Fibroblast of skin of right biceps (primary cell): ENCODE data around the gene MMS19.
"Not testable (repeated sequence)": the region's sequence is repeated elsewhere in the genome, so short reads cannot be mapped to it uniquely, and the experiment has no call there.

Experiments
- DNase-seq: peaks from one replicate; pipeline ENCODE4 v3.0.0-alpha.2; 2013

MMS19 gene

DNA sequence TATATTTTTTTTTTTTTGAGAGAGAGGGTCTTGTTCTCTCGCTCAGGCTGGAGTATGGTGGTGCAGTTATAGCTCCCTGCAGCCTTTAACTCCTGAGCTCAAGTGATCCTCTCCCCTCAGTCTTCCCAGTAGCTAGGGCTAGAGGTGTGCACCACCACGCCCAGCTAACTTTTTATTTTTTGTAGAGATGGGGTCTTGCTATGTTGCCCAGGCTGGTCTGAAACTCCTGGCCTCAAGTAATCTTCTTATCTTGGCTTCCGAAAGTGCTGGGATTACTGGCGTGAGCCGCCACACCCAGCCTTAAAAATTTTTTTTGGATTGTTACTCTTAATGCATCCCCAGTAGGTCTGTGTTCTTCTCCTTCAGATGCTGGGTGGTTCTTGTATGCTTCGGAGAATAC, 4.7 kb upstream of the MMS19 start:
- no peak for DNase-seq

DNA sequence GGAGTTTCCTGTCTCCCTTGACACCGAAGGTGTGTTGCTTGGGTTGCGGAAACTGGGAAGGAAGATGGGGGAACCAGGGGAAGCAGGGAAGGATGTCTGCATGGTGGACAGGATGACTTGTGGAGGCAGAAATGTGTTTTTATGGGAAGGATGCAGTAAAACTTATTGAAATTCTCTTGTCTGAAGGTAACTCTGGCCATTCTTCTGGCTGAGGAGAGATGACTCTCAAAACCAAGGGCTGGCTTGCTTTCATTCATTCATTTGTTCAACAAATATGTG, 2.0 kb upstream of the MMS19 start:
- no peak for DNase-seq

DNA sequence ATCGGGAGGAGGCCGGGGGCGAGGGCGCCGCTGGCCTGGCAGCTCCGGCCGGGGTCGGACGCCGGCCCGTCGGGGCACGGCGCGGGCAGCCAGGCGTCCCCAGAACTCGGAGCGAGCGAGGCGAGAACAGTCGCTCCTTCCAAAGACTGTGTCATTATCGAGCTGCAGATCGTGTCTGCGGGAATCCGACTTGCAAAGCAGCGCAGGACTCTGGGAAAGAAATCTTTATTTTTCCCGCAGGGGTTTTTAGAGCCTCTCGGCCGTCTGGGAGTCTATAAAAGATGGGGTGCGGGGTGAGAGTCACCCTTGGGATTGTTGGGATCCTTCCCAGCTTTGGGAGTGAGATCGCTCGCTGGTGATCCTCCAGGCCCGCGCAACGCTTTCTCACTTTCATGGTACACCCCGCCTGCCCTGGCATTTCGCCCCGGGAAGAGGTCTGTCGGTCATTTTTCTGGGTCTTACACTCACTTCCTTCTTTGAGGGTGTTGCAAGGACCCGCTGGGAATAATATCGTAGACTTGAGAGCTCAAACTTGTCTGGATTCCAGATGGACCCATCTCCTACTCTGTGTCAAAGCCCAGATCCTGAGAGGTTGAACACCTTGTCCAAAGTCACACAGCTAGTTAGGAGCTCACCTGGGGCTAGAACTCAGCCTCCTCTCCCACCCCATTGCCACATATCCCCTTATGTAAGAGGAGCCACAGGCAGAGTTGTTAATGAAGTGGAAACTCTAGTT, 1.5 kb upstream of the MMS19 start:
- DNase-seq = peak; percentile 52

DNA sequence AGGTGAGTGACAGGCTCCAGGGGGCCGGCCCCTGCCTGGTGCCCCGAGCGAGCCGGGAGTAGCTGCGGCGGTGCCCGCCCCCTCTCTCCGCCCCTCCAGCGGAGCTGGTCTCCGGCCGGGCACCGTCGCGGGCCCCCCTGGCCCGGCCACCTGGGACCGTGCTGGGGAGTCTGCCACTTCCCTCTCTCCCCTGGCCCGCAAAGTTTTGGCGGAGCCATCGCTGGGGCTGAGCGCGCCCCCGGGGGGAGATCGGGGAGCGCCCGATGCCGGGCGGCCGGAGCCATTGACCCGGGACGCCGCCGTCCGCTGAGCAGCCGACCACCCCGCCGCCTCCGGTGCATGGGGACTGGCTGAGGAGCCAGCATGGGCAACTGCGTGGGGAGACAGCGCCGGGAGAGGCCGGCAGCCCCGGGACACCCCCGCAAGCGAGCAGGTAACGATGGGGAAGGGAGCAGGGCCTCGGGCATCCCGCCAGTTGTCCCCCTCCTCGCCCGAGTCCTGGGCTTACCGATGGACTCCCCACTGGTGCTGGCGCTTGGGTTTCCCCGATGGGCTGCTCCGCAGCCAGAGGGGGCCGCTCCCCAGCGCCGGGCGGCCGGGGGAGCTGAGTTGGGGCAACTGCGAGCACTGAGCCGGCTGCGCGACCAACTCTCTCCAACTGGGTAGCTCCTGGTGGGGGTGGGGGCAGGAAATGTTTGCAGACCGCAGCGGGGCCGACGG, 779 bp upstream of the MMS19 start, which contains the start of gene UBTD1:
Gene UBTD1 (plus strand): TSS at position 84 of the 720 bp plus-strand sequence. CDS start 280 bp downstream, at position 364.
- DNase-seq = peak; percentile 59

DNA sequence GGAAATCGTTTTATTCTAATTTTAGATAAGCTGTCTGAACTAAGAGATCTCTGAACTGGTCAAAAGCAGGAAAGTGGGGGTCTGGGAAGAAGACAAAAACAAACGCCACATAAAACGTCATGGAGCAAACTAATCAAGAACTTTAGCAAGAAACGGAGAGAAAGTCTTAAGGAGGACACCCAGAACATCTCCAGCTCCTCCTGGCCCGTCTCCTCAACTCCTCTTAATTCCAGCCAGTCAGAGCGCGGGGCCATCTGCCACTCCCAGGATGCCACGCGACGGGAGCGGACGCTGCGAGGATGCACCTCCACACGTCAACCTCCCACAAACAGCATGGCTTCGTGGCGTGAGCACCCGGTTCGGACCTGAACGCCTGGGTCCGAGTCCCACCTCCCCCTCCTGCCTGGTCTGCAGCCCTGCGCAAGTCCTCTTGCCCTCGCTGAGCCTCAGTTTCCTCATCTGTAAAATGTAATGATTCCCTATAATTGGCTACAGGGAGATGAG, 598 bp downstream of the MMS19 start:
- peak; percentile 82 for DNase-seq

DNA sequence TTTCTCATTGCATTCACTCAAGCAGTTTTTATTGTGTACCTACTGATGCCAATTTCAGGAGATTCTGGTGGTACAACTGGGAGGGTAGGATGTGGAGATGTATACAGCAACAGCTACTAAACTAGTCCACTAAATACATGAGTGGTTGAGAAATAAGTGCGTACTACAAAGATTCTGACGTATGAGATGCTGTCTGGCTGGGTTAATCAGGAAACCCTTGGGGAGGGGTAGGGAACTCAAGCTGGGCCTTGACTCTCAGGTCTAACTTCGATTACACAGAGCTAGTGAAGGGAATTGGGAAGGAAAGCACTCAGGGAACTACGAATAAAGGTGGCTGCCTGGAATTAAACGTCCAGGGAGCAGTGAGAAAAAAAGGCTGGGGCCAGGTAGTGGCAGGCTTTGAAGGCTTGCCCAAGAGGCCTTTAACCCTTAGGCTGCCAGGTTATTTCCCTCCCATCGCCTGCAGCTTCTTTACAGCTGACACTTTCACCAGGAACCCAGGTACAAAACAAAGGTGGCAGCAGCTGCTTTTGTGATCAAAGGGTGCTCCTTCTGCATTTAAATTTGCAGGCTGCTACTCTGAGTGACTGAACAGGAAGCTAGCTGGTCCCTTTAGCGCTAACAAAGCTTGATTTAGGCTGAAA, 3.2 kb downstream of the MMS19 start:
- no peak for DNase-seq

DNA sequence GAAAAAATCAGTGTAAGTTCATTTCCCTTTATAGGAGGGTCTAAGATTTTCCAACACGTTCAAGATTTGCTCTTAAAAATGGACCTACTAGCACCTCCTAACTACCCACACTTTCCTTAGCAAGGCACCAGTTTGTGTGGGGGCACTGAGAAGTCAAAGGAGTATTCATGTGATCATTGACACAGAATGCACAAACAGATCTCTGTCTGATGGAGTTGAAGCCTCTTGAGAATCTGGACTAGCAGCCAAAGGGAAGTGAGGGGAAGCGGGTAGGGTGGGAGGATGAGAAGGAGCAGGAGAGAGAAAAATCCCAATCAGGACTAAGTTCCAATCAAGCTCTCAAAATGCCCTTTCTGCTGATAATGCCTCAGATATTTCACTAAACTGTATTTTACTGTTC, 4.1 kb downstream of the MMS19 start:
- DNase-seq = no peak

DNA sequence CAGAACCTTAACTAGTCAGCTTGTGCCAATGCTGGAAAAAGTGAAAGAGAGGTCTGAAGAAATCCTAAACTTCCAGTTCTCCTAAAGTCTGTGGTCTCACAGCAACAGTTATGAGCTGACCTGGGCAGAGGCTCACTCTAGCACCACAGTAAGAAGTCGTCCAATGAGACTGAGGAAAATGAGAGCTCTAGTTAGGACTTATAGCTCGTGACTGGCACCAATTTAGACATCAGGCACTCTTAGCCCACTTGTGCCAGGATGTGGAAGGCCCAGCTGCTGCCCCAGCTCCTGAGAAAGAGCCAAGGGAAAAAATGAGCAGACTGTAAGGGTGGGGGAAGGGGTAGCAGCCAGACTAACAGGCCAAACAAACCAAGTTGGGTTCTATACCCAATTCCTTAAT, 7.6 kb downstream of the MMS19 start:
- DNase-seq = no peak

DNA sequence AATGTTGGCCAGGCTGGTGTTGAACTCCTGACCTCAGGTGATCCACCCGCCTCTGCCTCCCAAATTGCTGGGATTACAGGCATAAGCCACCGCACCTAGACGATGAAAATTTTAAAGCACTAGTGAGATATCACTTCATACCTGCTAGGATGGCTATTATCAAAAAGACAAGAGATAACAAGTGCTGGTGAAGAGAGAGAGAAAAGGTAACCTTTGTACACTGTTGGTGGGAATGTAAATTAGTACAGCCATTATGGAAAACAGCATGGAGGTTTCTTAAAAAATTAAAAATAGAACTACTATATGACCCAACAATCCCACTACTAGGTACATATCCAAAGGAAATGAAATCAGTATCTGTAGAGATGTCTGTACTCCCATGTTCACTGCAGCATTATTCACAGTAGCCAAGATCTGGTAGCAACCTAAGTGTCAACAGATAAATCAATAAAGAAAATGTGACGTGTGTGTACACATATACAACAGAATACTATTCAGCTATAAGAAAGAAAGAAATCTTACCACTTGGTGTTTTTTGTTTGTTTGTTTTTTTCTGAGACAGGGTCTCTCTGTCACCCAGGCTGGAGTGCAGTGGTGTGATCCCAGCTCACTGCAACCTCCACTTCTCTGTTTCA, 12.5 kb downstream of the MMS19 start:
- DNase-seq = no peak

DNA sequence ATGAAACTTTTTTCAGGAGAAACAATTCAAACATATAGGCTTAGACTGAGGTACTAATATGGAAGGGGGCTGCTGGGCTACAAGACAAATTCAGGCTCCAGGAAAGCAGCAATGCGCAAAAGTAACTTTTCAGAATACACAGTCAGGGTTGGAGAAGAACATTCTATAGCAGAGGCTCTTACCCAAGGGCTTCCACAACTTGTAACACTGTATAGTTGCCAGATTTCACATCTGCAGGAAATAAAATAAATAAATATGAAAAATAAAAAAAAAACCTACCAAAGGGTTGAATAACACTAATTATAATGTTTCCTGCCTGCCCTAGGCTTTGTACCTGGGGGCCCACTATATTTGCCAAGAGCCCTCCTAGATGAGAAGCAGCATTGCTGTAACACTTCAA, 14.3 kb downstream of the MMS19 start:
- DNase-seq = no peak

DNA sequence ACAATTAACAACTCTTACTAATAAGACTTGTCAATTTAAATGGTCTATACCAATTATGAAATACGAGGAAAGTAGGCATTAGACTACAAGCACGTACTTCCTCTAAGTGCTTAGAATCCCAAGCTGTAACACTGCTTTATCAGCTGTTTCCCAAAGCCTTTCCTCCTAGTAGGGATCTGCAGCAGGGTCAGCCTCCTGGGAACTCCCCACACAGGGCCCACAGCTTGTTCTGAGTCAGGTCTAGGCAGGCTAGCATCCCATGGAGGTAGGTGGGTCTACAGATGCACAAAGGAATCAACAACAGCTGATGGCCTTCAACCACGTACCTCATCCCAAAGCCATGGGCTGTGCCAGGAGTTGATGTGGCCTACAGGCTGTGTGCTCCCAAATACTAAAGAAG, 14.7 kb downstream of the MMS19 start:
- no peak for DNase-seq

DNA sequence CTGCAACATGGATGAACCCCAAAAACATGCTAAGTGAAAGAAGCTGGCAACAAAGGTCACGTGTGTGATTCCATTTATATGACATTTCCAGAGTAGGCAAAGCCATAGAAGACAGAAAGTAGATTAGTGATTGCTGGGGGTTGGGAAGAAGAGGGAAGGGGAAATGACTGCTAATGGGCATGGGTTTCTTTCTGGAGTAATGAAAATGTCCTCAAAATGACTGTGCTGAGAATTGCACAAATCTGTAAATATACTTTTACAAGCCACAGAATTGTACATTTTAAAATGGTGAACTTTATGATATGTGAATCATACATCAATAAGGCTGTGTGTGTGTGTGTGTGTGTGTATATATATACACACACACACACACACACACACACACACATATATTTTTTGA, 15.8 kb downstream of the MMS19 start:
- no peak for DNase-seq

DNA sequence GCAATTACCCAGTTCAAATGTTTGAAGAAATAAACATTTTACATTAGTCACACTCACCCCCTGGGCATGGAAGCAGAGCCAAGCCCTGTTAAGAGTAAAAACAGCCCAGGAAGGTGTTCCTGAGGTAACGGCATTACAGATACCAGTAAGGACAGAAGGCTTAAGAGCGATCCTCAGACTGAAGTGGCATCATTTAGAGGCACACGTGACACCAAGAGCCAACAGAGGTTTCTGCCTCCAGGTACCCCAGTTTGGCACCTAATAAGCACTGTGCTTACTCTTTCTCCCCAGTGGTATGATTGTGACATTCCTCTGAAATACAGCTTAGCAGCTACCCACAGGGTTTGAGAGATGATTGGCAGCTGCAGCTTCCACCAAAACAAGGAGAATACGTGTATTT, 17.2 kb downstream of the MMS19 start:
- no peak for DNase-seq

DNA sequence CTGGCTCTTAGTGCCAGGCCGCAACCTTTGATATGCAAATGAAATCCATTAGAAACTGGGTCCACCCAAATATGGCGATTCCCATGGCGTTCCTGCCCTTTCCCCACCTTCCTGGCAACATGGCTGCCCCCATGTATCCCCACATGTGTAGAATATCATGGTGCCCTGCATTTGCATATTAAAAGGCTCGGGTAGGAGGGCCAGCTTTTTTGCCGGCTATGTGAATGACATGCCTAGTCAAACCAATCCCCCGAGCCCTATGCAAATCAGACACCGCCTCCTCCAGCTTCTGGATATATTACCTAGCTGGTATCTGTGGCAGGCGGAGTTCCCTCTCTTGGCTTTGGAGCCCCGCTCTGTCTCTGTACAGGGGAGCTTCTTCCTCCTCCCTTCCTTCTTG, 18.3 kb downstream of the MMS19 start:
- DNase-seq = no peak

DNA sequence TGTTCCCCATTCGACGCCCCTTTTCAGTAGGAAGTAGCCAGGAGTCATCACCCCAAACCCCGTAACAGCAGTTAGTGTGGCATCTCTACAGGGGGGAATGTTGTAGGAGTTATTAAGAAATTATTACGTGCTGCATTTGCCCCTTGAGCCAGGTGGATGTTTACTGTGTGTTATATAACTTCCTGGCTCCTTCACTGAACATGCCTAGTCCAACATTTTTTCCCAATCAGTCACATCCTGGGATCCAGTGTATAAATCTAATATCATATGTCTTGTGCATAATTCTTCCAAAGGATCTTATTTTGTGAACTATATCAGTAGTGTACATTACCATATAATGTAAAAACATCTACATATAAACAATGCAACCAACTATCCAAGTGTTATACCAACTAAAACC, 18.8 kb downstream of the MMS19 start:
- not testable (repeated sequence) for DNase-seq

DNA sequence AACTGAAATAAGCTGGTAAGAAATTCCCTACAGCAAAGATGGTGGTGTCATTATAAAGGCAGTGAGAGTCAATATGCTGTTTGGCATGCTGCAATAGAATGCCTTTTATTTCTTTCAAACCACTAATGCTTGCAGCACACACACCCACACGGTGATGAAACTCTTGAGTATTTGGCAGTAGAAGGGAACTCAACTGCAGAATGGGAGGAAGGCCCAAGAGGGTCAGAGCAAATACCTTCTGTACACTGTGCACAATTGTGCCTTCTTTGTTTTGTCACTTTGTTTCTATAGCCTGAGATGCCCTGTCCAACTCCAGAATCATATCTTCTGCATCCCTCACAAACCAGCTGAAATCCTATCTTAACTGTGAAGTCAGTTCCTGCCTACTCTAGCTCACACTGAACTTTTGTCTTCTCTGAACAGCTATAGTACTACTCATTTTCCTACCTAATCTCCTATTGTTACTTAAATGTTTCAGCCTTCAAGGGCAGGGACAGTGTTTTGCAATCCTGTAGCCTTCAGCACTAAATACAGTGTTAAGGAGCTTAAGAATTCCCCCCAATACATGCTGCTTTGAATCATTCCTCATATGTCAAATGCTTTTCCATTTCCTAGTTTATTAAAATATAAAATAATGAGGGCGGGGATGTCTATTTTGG, 22.2 kb downstream of the MMS19 start:
- peak; percentile 20 for DNase-seq

DNA sequence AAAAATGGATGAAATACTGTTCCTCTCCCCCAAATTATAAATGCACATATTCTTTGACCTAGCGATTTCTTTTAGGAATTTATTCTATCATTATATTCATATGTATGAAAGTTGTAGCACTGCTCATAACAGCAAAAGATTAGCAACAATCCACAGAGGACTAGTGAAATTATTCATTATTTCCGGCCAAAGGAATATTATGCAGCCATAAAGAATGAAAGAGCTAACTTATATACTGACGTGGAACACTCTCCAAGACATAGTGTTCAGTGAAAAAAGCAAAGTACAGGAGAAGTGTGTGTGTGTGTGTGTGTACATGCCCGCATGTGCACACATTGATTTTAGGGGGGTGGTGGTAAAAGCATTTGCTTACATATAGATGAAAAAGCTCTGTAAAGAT, 23.3 kb downstream of the MMS19 start:
- DNase-seq = no peak

DNA sequence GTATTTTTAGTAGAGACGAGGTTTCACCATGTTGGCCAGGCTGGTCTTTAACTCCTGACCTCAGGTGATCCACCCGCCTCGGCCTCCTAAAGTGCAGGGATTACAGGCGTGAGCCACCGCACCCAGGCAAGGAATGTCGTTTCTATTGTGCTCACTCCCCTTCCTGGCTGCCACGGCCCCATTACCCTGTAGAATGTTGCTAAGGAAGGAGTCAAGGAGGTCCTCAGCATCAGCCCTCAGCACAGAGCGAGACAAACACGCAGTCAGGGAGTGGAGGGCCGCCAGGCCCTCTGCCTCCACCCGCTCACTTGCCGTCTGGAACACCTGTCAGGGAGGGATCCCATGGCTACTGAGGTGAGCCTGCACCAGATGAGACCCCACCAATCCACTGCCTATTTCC, 29.4 kb downstream of the MMS19 start:
- not testable (repeated sequence) for DNase-seq

DNA sequence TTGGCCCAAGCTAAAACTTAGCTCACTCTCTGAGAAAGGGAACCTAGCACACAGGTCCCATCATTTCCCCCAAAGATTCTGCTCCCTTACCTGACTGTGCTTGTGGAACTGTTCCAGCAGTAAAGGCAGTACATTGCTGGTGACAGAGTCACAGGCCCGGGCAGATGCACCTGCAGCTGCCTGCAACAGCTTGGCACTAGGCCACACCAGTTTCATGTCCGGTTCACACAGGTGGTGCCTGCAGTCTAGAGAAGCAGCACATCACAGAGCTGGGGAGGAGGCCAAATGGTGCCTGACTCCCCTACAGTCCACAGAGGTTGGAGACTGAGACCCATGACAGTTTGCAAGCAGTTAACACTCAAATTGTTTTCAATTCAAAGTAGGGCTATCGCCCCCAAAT, 30.1 kb downstream of the MMS19 start:
- no peak for DNase-seq

DNA sequence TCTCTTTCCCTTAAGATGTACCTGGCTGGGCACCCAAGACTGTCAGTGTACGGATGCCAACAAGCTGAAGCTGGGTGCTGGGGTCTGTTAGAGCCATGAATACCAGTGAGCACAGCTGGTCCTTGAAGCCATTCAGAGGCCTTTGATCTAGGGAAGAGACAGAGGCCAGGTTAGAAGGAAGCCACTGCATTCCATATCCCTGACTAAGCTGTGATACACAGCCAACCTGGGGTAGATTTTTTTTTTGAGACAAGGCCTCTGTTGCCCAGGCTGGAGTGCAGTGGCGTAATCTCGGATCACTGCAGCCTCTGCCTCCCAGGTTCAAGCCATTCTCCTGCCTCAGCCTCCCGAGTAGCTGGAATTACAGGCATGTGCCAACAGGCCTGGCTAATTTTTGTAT, 31.5 kb downstream of the MMS19 start:
- peak; percentile 27 for DNase-seq

DNA sequence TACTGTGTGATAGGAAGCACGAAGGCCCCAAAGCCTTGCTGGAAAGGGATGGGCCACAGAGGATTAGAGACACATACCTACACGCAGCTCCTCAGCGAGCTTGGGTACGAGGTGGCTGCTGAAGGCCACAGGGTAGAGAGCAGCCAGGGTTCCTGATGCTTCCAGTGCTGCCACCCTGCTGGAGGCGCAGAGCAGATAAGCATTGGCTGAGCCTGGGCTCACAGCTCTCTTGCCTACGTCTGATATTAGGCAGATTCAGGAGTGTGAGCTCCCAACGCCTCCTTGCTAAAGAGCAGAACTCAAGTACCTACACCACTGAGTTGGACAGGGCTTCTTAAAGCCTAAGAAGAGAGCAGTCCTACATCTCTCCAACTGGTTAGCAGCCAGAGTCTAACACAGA, 32.2 kb downstream of the MMS19 start:
- no peak for DNase-seq

DNA sequence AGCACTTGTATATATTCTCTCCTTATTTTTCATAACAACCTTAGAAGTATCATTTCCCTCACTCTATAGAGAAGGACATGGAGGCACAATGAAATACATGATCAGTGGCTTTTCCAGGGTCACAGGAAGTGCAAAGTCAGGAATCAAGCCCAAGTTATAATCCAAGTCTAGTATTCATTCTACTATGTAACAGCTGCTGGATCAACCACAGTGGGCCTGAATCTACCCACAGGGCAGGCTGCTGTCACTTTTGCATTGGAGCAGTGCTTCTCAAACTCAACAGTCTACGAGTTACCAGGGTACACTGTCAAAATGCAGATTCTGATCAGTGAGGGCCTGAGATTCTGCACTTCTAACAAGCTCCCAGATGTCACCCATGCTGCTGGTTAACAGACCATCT, 34.0 kb downstream of the MMS19 start:
- DNase-seq = no peak
